GM20000 (cell line): ENCODE measurements around the gene MORC1.

Experiments used
- DNase-seq: peaks from one replicate; pipeline ENCODE4 v3.0.0; 2012; ENCODE audit warnings: low spot score
- CTCF ChIP-seq: IDR thresholded peaks from 2 replicates; pipeline ENCODE4 v1.5.1; 2012; ENCODE audit warnings: mild to moderate bottlenecking, control low read depth; ENCODE audit errors: extremely low read depth, missing control alignments

The MORC1 gene

DNA sequence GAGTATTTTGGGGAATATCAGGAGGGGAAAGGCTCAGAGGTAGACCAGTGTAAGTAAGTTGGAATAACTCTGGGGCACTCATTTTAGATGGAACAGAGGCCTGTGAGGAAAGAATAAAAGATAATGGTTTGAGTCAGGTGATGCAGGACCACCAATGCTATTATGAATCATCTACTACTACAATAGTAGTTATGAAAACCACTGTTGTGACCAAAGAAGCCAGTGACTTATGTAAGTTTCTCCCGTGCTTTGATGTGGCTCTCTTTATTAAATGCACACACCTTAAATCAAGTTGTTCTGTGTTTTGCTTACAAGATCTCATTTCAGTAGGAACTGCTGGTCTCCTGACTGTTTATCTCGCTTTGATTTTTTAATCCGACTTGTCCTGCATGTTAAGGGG, 151.2 kb downstream of the MORC1 start:
- DNase-seq = no peak
- TF ChIP-seq CTCF = no peak

DNA sequence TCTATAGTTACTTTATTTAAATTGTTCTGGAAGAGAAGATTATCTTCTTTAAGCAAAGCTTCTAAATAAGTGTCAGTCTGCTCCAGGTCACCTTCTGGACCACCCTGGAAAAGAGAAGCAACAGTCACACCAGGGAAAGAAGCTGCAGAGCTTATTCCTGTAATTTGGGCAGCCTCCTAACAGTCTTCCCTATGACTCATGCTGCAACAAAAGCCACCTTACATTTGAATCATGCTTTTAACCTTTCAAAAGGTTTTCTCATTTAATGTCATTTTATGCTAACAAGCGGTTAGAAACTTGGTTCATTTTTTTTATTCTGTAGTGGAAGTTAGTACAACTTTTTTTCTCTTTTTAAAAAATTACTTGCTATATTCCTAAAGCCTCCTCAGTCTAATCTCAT, 158.9 kb downstream of the MORC1 start:
- no peak for TF ChIP-seq CTCF
- no peak for DNase-seq

GRCh38 chr3:108953700-108954099, 164.2 kb downstream of the MORC1 start, which contains the start of gene GUCA1C:
Gene GUCA1C, minus strand, starts transcription at chr3:108953879. Its CDS starts 117 bp downstream, at chr3:108953762.
- TF ChIP-seq CTCF = no peak
- no peak for DNase-seq

DNA sequence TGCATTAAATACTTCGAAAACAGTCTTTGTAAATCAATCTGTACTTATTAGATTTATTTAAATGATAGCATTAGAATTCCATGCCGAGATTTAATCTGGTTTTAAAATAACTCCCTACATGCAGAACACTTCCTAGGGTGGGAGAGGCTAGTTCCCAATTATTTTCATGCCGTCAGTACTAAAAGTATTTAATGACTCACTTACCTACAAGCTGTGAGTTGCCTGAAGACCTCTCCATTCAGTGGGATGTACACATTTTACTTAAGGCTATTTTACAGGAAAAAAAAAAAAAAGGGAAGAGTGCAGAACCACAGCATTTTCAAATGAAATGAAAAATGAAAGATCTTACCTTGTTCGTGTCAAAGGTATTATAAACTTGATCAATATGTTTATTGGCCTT, 164.7 kb downstream of the MORC1 start:
- DNase-seq = no peak
- TF ChIP-seq CTCF = no peak

DNA sequence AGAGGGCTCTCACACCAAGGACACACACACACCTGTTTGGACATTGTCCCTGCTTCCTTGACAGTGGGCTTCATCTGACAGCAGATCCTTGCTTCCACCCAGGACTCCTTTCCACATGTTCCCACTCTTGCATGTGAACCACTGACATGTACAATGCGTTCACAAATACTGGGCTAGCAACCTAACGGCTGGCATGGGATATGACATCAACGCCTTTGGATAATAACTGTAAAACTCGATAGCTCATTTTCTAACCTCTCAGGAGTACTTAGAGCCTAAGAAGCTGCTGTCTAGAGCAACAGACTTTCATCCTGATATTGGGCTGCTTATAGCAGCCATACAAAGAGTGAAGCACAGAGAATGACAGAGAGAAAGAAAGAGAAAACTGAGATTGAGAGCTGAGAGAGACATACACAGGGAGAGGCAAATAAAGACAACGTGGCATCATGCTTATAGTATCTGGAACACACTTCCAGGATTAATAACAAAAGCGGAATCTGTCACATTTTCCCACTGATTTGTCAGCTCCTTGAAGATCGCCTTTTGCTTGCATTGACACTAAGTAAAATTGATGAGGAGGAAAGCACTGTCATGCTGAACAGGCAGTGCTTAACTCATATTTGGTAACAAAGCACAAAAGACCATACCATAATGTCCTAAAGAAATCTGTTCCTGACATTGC, 166.0 kb downstream of the MORC1 start:
- no peak for DNase-seq
- TF ChIP-seq CTCF = no peak

DNA sequence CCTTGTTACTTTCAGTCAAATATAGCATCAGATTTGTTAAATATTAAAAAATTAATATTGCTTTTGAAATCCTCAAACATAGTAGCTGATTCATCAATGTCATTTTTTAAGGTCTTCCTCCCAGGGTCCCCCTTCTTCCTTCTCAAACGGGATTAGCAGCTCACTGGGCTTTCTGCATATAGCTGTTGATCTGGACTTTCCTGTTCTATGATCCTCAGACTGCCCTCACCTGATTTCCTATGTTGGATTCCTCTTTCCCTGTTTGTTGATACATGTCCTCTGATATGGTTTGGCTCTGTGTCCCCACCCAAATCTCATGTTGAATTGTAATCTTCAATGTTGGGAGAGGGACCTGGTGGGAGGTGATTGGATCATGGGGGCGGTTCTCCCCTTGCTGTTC, 170.1 kb downstream of the MORC1 start:
- no peak for DNase-seq
- no peak for TF ChIP-seq CTCF

DNA sequence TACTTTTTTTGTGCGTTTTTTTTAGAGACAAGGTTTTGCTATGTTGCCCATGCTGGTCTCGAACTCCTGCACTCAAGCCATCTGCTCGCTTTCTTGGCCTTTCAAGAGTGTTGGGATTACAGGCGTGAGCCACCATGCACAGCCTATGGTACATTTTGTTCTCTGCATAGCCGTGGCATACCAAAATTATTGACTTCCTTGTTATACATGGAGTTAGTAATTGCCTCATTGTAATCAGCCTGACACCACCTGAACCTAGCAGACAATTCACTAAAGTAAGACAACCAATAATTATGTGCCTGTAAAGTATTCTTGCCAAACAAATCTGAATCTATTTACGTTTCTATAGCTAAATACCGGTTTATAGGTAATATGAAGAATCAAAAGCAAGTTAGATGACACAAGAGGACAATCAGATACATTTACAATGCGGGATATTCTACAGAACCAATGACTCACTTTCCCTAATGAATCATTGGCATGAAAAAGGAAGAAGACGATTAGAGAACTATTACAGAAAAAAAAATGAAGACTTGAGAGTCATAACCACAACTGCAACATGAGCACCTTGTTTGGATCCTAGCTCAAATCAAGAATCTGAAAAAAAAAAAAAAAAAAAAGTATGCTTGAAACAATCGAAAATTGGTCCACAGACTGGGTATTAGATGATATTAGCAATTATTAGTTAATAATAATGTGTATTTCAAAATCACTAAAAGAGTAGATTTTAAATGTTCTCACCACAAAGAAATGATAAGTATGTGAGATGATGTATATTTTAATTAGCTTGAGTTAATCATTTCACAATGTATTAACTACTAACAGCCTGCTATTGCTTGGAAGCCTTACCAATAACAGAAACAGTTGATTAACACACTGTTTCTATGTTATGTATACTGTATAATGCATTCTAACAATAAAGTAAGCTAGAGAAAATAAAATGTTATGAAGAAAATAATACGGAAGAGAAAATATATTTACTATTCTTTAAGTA, 171.3 kb downstream of the MORC1 start:
- no peak for TF ChIP-seq CTCF
- no peak for DNase-seq
